Breast epithelium (tissue), 4 donors: ENCODE results near the gene CLVS2. TPM values are rescaled to one million over a fixed set of nuclear protein-coding genes. Genes with fewer than 3 reads are reported as not detected.

Experiments
- DNase-seq, 2 donors: peaks; one replicate each; pipeline ENCODE4 v3.0.0-alpha.2; 2019; ENCODE audit warnings: low spot score in 2 of 2
- H3K27ac ChIP-seq, 2 donors: fragments of 200-600 bp; sonication (generic) in 1 of 2; one replicate each; pipeline ENCODE4 v1.5.1; 2016 to 2019; ENCODE audit warnings: mild to moderate bottlenecking in 1 of 2
- H3K27me3 ChIP-seq, 2 donors: fragments of 200-600 bp; sonication (generic) in 1 of 2; one replicate each; pipeline versions ENCODE4 v1.5.1 to v1.6.0; 2017 to 2019; ENCODE audit warnings: control low read depth in 1 of 2, mild to moderate bottlenecking in 1 of 2
- H3K36me3 ChIP-seq: fragments of 200-600 bp; one replicate; pipeline ENCODE4 v1.5.1; 2019
- H3K4me1 ChIP-seq, 2 donors: fragments of 200-600 bp; sonication (generic); one replicate each; pipeline ENCODE4 v1.5.1; 2016 to 2019; ENCODE audit warnings: control low read depth in 1 of 2
- H3K4me3 ChIP-seq, 3 donors: fragments of 200-600 bp; sonication (generic); 1 replicate in 2 of 3; 2 replicates in 1 of 3; pipeline ENCODE4 v1.5.1; 2016 to 2019; ENCODE audit warnings: mild to moderate bottlenecking in 3 of 3, moderate library complexity in 2 of 3
- H3K9me3 ChIP-seq, 2 donors: fragments of 200-600 bp; sonication (generic) in 1 of 2; one replicate each; pipeline ENCODE4 v1.5.1; 2016 to 2019; ENCODE audit warnings: control low read depth in 1 of 2
- POLR2A ChIP-seq: fragments of 450-650 bp; IDR thresholded peaks from one replicate; pipeline ENCODE4 v1.6.1; 2016; ENCODE audit warnings: antibody characterized with exemption, mild to moderate bottlenecking, moderate library complexity
- POLR2AphosphoS5 ChIP-seq, 3 donors: sonication (generic); formaldehyde crosslinking; IDR thresholded peaks; one replicate each; pipeline ENCODE4 v1.6.1; 2017; ENCODE audit warnings: antibody characterized with exemption in 3 of 3
- intact Hi-C: fragments of 100-400 bp; cut with DNase I; formaldehyde crosslinking; loops from one replicate; pipeline ENCODE4 v1.15.1; 2023; ENCODE audit warnings: low total_unique reads
- total RNA-seq, 3 donors: library from RNA; depleted of rRNA; stranded (reverse); fragments of >200 nt; gene quantifications; one replicate each; pipeline ENCODE4 v1.1.0, GENCODE V29; 2016
- TF ChIP-seq, protein P1 (sequence below), 3 donors: fragments of 450-650 bp; IDR thresholded peaks; one replicate each; pipeline ENCODE4 v1.5.1; 2016 to 2017; ENCODE audit warnings: antibody characterized with exemption in 3 of 3, mild to moderate bottlenecking in 3 of 3, moderate library complexity in 3 of 3

The CLVS2 gene
- total RNA-seq, 3 donors from 2014 or later = not detected

GRCh38 chr6:123036648-123037047 is 40.6 kb downstream of the CLVS2 start:
- Histone ChIP-seq H3K4me1 (no peaks in the 10 kb centered on the region), H3K27me3 (no peaks in the 10 kb centered on the region), H3K36me3 (no peaks in the 10 kb centered on the region), H3K9me3 (no peaks in the 10 kb centered on the region), H3K4me3 (no peak overlapping the region), H3K27ac (no peak overlapping the region)
- DNase-seq = no peak
- intact Hi-C loops = no loop called here
- TF ChIP-seq POLR2A (no peak), POLR2AphosphoS5 (IDR thresholded peaks at IDR 0.05) (no peak)
- TF ChIP-seq, protein P1, sequence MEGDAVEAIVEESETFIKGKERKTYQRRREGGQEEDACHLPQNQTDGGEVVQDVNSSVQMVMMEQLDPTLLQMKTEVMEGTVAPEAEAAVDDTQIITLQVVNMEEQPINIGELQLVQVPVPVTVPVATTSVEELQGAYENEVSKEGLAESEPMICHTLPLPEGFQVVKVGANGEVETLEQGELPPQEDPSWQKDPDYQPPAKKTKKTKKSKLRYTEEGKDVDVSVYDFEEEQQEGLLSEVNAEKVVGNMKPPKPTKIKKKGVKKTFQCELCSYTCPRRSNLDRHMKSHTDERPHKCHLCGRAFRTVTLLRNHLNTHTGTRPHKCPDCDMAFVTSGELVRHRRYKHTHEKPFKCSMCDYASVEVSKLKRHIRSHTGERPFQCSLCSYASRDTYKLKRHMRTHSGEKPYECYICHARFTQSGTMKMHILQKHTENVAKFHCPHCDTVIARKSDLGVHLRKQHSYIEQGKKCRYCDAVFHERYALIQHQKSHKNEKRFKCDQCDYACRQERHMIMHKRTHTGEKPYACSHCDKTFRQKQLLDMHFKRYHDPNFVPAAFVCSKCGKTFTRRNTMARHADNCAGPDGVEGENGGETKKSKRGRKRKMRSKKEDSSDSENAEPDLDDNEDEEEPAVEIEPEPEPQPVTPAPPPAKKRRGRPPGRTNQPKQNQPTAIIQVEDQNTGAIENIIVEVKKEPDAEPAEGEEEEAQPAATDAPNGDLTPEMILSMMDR (IDR thresholded peaks at IDR 0.05) = no peak

GRCh38 chr6:123039431-123039830 is 43.4 kb downstream of the CLVS2 start:
- DNase-seq = no peak
- Histone ChIP-seq H3K9me3 (no peaks in the 10 kb centered on the region), H3K27ac (no peak overlapping the region), H3K4me3 (no peak overlapping the region), H3K27me3 (no peaks in the 10 kb centered on the region), H3K36me3 (no peaks in the 10 kb centered on the region), H3K4me1 (no peaks in the 10 kb centered on the region)
- intact Hi-C loops = no loop called here
- TF ChIP-seq POLR2A (no peak), POLR2AphosphoS5 (IDR thresholded peaks at IDR 0.05) (no peak)
- TF ChIP-seq, protein P1 (IDR thresholded peaks at IDR 0.05) = no peak

- TF ChIP-seq POLR2A (no peak), POLR2AphosphoS5 (IDR thresholded peaks at IDR 0.05) (no peak)
- TF ChIP-seq, protein P1 (IDR thresholded peaks at IDR 0.05) = no peak
- Histone ChIP-seq H3K9me3 (no peaks in the 10 kb centered on the region), H3K27ac (no peak overlapping the region), H3K27me3 (no peaks in the 10 kb centered on the region), H3K36me3 (no peaks in the 10 kb centered on the region), H3K4me1 (no peaks in the 10 kb centered on the region), H3K4me3 (no peak overlapping the region)
- intact Hi-C loops = no loop called here
- DNase-seq = no peak
Observed at GRCh38 chr6:123042401-123042800, 46.4 kb downstream of the CLVS2 start.

DNA sequence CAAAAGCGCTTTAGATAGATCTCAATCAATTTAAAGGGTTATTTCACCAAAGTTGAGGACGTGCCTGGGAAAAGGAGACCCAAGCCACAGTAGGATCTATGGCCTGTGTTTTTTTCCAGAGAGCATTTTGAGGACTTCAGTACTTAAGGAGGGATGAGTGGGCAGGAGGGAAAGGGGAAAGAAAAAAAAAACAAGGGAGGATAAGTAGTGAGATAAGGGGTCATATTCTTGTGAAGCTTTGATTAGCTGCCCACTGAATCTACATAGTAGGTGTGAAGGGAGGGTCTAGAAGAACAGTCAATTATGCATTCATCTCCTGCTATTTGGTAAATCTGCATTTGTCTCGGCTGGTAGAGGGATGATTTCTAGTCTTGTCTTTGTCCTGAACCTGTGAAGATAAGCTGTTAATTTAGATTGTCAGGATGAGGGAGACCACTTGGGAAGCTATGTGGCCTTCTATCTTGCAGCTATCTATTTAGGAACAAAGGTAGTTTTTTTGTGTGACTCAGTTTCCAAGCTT is 48.4 kb downstream of the CLVS2 start:
- no peaks in the 10 kb centered on the region for H3K4me1 ChIP-seq
- intact Hi-C loops = no loop called here
- H3K27me3 ChIP-seq = no peaks in the 10 kb centered on the region
- no peaks in the 10 kb centered on the region for H3K9me3 ChIP-seq
- no peaks in the 10 kb centered on the region for H3K36me3 ChIP-seq
- no peak overlapping the region for H3K4me3 ChIP-seq
- no peak overlapping the region for H3K27ac ChIP-seq
- TF ChIP-seq, protein P1 (IDR thresholded peaks at IDR 0.05) = no peak
- no peak for TF ChIP-seq POLR2A
- no peak for TF ChIP-seq POLR2AphosphoS5 (IDR thresholded peaks at IDR 0.05)
- no peak for DNase-seq

DNA sequence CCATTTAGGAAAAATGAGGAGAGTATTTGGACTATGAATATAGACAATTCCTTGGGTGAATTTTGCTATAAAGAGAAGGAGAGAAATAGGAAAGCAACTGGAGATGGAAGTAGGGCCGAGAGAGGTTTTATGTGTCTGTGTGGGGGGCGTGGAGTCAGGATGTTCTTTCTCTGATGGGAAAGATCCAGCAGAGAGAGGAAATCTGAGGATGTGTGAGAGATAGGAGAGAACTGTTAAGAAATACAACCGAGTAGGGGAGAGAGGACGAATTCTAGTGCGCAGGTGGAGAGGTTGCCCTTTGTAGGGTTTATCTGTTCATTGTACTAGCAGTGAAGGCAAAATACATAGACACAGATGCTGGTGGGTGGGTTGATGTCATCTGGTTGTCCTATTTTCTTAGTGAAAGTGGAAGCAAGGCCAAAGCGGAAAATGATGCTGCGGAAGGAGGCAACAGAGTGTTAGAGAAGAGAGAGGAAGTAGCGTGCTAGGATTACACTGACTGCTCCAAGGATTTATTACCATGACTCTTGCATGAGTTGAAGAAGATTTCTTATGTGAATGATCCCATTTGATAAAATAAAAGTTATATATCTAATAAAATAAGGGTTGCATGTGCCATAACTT is 57.7 kb downstream of the CLVS2 start:
- no peaks in the 10 kb centered on the region for H3K9me3 ChIP-seq
- no peaks in the 10 kb centered on the region for H3K36me3 ChIP-seq
- DNase-seq = no peak
- no peaks in the 10 kb centered on the region for H3K4me1 ChIP-seq
- no peak overlapping the region for H3K27ac ChIP-seq
- H3K27me3 ChIP-seq = no peaks in the 10 kb centered on the region
- H3K4me3 ChIP-seq = no peak overlapping the region
- intact Hi-C loops = no loop called here
- TF ChIP-seq, protein P1 (IDR thresholded peaks at IDR 0.05) = no peak
- TF ChIP-seq POLR2A = no peak
- TF ChIP-seq POLR2AphosphoS5 (IDR thresholded peaks at IDR 0.05) = no peak
